IMR-90 (cell line): ENCODE data around the gene DUSP22. TPM values are rescaled to one million over a fixed set of nuclear protein-coding genes. Genes with fewer than 3 reads are reported as not detected.

Experiments
- ATAC-seq: fragments of 200-7000 bp; cut with Tn5 transposase; 2 replicates; pipeline ENCODE4 v1.9.1; 2020; ENCODE audit warnings: low read depth, mild to moderate bottlenecking, moderate library complexity
- BruUV-seq: library from RNA; stranded (reverse); fragments of 400-500 nt; replicated peaks from 2 replicates; lab custom pipeline; 2021; lab: Mats Ljungman, UMichigan
- CTCF ChIA-PET: fragments of 300-600 bp; formaldehyde crosslinking; extraction: SDS; loops from one replicate; lab custom pipeline; 2021; ENCODE audit warnings: antibody characterized with exemption; lab: Yijun Ruan, JAX
- POLR2A ChIA-PET: fragments of 300-600 bp; sonication (Branson Sonifier 250); formaldehyde crosslinking; loops from one replicate; lab custom pipeline; 2022; ENCODE audit warnings: antibody characterized with exemption; ENCODE audit not compliant: unreplicated experiment; lab: Charles Lee
- DNase-seq: peaks from one replicate; pipeline ENCODE4 v3.0.0; 2013
- H2AFZ ChIP-seq: replicated peaks from 2 replicates; pipeline ENCODE3; 2013; ENCODE audit warnings: low read length, mild to moderate bottlenecking; ENCODE audit not compliant: poor library complexity
- H2AK5ac ChIP-seq: 2 replicates; pipeline ENCODE4 v1.6.1; 2013; ENCODE audit warnings: low read depth, low read length, inconsistent platforms
- H2AK9ac ChIP-seq: replicated peaks from 2 replicates; pipeline ENCODE3; 2013; ENCODE audit warnings: mild to moderate bottlenecking, low read depth, low read length, moderate library complexity; ENCODE audit not compliant: poor library complexity
- H2BK120ac ChIP-seq: 2 replicates; pipeline ENCODE4 v1.6.1; 2013; ENCODE audit warnings: low read depth, low read length, inconsistent platforms
- H2BK15ac ChIP-seq: 3 replicates; pipeline ENCODE4 v1.6.1; 2013; ENCODE audit warnings: low read depth, low read length, inconsistent platforms
- H2BK20ac ChIP-seq: 2 replicates; pipeline ENCODE4 v1.6.1; 2013; ENCODE audit warnings: low read depth, mild to moderate bottlenecking, inconsistent platforms, low read length, moderate library complexity
- H2BK5ac ChIP-seq: 2 replicates; pipeline ENCODE4 v1.6.1; 2013; ENCODE audit warnings: mild to moderate bottlenecking, low read depth, low read length, inconsistent platforms; ENCODE audit not compliant: poor library complexity, severe bottlenecking
- H3K14ac ChIP-seq: replicated peaks from 2 replicates; pipeline ENCODE4 v1.6.1; 2013; ENCODE audit warnings: low read depth, low read length, inconsistent platforms
- H3K18ac ChIP-seq: 2 replicates; pipeline ENCODE4 v1.6.1; 2013; ENCODE audit warnings: low read depth, low read length, control low read depth
- H3K23ac ChIP-seq: 2 replicates; pipeline ENCODE4 v1.6.1; 2013; ENCODE audit warnings: low read depth, low read length, inconsistent platforms
- H3K27ac ChIP-seq: 2 replicates; pipeline ENCODE4 v1.5.1; 2013; ENCODE audit warnings: mild to moderate bottlenecking, control low read depth, low read length; ENCODE audit not compliant: insufficient read depth
- H3K27me3 ChIP-seq: 2 replicates; pipeline ENCODE4 v1.6.1; 2013; ENCODE audit warnings: low read length; ENCODE audit not compliant: control insufficient read depth, insufficient read depth
- H3K36me3 ChIP-seq: 2 replicates; pipeline ENCODE4 v1.6.1; 2013; ENCODE audit warnings: low read length, mixed read lengths; ENCODE audit not compliant: control insufficient read depth, insufficient read depth
- H3K4ac ChIP-seq: 2 replicates; pipeline ENCODE4 v1.6.1; 2013; ENCODE audit warnings: low read depth, low read length, inconsistent platforms
- H3K4me1 ChIP-seq: 2 replicates; pipeline ENCODE4 v1.6.1; 2013; ENCODE audit warnings: low read length, mixed read lengths; ENCODE audit not compliant: control insufficient read depth, insufficient read depth
- H3K4me2 ChIP-seq: 2 replicates; pipeline ENCODE4 v1.6.1; 2013; ENCODE audit warnings: low read depth, mild to moderate bottlenecking, control low read depth, low read length, moderate library complexity
- H3K4me3 ChIP-seq: 2 replicates; pipeline ENCODE4 v1.5.1; 2013; ENCODE audit warnings: low read depth, mild to moderate bottlenecking, control low read depth, low read length, moderate library complexity; ENCODE audit not compliant: insufficient read depth
- H3K56ac ChIP-seq: 2 replicates; pipeline ENCODE4 v1.6.1; 2013; ENCODE audit warnings: low read length, inconsistent platforms; ENCODE audit not compliant: insufficient read depth; ENCODE audit errors: extremely low read depth
- H3K79me1 ChIP-seq, 2 experiments: 2 replicates each; pipeline ENCODE4 v1.6.1; 2013; ENCODE audit warnings: low read length in 2 of 2, inconsistent platforms in 1 of 2, low read depth in 1 of 2
- H3K9ac ChIP-seq: 2 replicates; pipeline ENCODE4 v1.6.1; 2013; ENCODE audit warnings: low read depth, low read length, control low read depth
- H3K9me1 ChIP-seq: 2 replicates; pipeline ENCODE4 v1.6.1; 2013; ENCODE audit warnings: low read length, inconsistent platforms; ENCODE audit not compliant: insufficient read depth
- H3K9me3 ChIP-seq: 2 replicates; pipeline ENCODE4 v1.6.1; 2013; ENCODE audit warnings: low read length; ENCODE audit not compliant: control insufficient read depth, insufficient read depth
- H4K20me1 ChIP-seq: 2 replicates; pipeline ENCODE4 v1.6.1; 2013; ENCODE audit warnings: low read length, inconsistent platforms; ENCODE audit not compliant: insufficient read depth
- H4K5ac ChIP-seq: 2 replicates; pipeline ENCODE4 v1.6.1; 2013; ENCODE audit warnings: mild to moderate bottlenecking, low read depth, low read length, control low read depth
- H4K8ac ChIP-seq, 2 experiments: 2 replicates each; pipeline ENCODE4 v1.6.1; 2013; ENCODE audit warnings: low read depth in 2 of 2, low read length in 2 of 2, control low read depth in 1 of 2, inconsistent platforms in 1 of 2
- H4K91ac ChIP-seq: 2 replicates; pipeline ENCODE4 v1.6.1; 2013; ENCODE audit warnings: low read depth, low read length, inconsistent platforms; ENCODE audit not compliant: insufficient read depth
- BHLHE40 ChIP-seq: fragments of 150-350 bp; IDR thresholded peaks from 2 replicates; pipeline ENCODE4 v1.6.1; 2016; ENCODE audit warnings: mild to moderate bottlenecking, low read depth, low read length
- CHD1 ChIP-seq: IDR thresholded peaks from 2 replicates; pipeline ENCODE4 v1.6.1; 2012; ENCODE audit warnings: low read depth, low read length, improper control_type of control experiment
- MXI1 ChIP-seq: IDR thresholded peaks from 2 replicates; pipeline ENCODE4 v1.6.1; 2012; ENCODE audit warnings: low read depth, mild to moderate bottlenecking, low read length, moderate library complexity, borderline replicate concordance
- POLR2A ChIP-seq: IDR thresholded peaks from 2 replicates; pipeline ENCODE4 v1.6.1; 2012; ENCODE audit warnings: mild to moderate bottlenecking, low read depth, low read length
- RAD21 ChIP-seq: IDR thresholded peaks from 2 replicates; pipeline ENCODE4 v1.6.1; 2012; ENCODE audit warnings: low read length, improper control_type of control experiment
- USF2 ChIP-seq: fragments of 150-350 bp; IDR thresholded peaks from 2 replicates; pipeline ENCODE4 v1.6.1; 2017; ENCODE audit warnings: mild to moderate bottlenecking, antibody characterized with exemption, low read length, low read depth
- WGBS, 2 experiments: methylation state at CpG; one replicate each; pipeline versions ENCODE4 v1.1.5 to v1.1.7; 2013; ENCODE audit warnings: missing lambda C conversion rate in 2 of 2; ENCODE audit not compliant: insufficient read length in 1 of 2; ENCODE audit errors: extremely low coverage in 2 of 2; 5-methylcytosine and 5-hydroxymethylcytosine counted together
- dilution Hi-C: fragments of 300-500 bp; cut with HindIII; formaldehyde crosslinking; loops from one replicate; pipeline ENCODE4 v1.14.3; 2018; ENCODE audit warnings: low sequenced_read_pairs; ENCODE audit not compliant: unreplicated experiment
- in situ Hi-C: fragments of 300-500 bp; cut with MboI; formaldehyde crosslinking; loops from 3 replicates; pipeline ENCODE4 v1.14.3; 2019; ENCODE audit warnings: low sequenced_read_pairs, inconsistent platforms, mixed read lengths
- intact Hi-C: fragments of 100-400 bp; cut with micrococcal nuclease; formaldehyde crosslinking; loops from 2 replicates; pipeline ENCODE4 v1.10.0; 2022
- polyA plus RNA-seq, 3 experiments: library from polyadenylated mRNA; depleted of rRNA; stranded (reverse); fragments of >200 nt; gene quantifications; 2 replicates each; pipeline ENCODE4 v1.2.3, GENCODE V29; 2012; ENCODE audit warnings: low replicate concordance in 1 of 3
- total RNA-seq: library from RNA; depleted of rRNA; stranded (reverse); fragments of >200 nt; gene quantifications from 2 replicates; pipeline ENCODE4 v1.2.3, GENCODE V29; 2012

DUSP22 gene
- total and polyA plus RNA-seq, 2 of the 4 experiments (the other 2 are of a cell fraction) = 7.1 to 8.2 TPM

GRCh38 chr6:322259-322930, 30.1 kb downstream of the DUSP22 start:
- ATAC-seq = no peak
- Histone ChIP-seq H2BK5ac (no peak overlapping the region), H4K8ac (no peak overlapping the region), H3K4me2 (no peak overlapping the region), H3K23ac (no peak overlapping the region), H3K56ac (no peak overlapping the region), H2AK9ac (no peak overlapping the region), H2AK5ac (no peak overlapping the region), H3K9me3 (peaks cover 2% of the 10 kb centered on the region; the same call in 1 of the 2 replicates), H4K20me1 (no peaks in the 10 kb centered on the region), H2BK15ac (no peak overlapping the region), H3K27me3 (no peaks in the 10 kb centered on the region), H3K4me3 (no peak overlapping the region), H3K4me1 (peaks cover 3% of the 10 kb centered on the region), H3K18ac (no peak overlapping the region), H3K4ac (no peak overlapping the region), H2BK120ac (no peak overlapping the region), H3K36me3 (no peaks in the 10 kb centered on the region), H4K5ac (no peak overlapping the region), H3K14ac (no peak overlapping the region), H3K9ac (no peak overlapping the region), H3K27ac (no peak overlapping the region), H2AFZ (no peak overlapping the region), H3K79me1 (0 out of 4 replicates have a peak, but pooled peaks cover 0 to 3% of the 10 kb centered on the region in 2 experiments), H3K9me1 (no peaks in the 10 kb centered on the region), H4K91ac (no peak overlapping the region), H2BK20ac (no peak overlapping the region)
- DNase-seq = no peak
- BruUV-seq = no TSS peak
- CTCF ChIA-PET = no interaction called here
- dilution Hi-C loops = no loop called here
- POLR2A ChIA-PET = no interaction called here
- WGBS, 2 experiments = 68% methylated on average over 8 of the region's 14 CpGs; no CpG with 5 or more reads in 1 of the 2 experiments
- in situ Hi-C loops = no loop called here
- intact Hi-C loops = no loop called here
- TF ChIP-seq RAD21 = no peak
- no peak for TF ChIP-seq POLR2A
- TF ChIP-seq MXI1 = no peak
- TF ChIP-seq BHLHE40 = no peak
- no peak for TF ChIP-seq USF2
- no peak for TF ChIP-seq CHD1
